OCI-LY7 (cell line): ENCODE measurements around the gene SCN4A. TPM values are rescaled to one million over a fixed set of nuclear protein-coding genes. Genes with fewer than 3 reads are reported as not detected.

ENCODE experiments used
- BruUV-seq: library from RNA; stranded (reverse); fragments of 400-500 nt; replicated peaks from 2 replicates; lab custom pipeline; 2021; lab: Mats Ljungman, UMichigan
- CTCF ChIA-PET: fragments of 300-600 bp; sonication (Branson Sonifier 250); formaldehyde crosslinking; loops from one replicate; lab custom pipeline; 2022; ENCODE audit warnings: antibody characterized with exemption; ENCODE audit not compliant: unreplicated experiment; lab: Charles Lee
- POLR2A ChIA-PET: fragments of 300-600 bp; sonication (Branson Sonifier 250); formaldehyde crosslinking; loops from one replicate; lab custom pipeline; 2022; ENCODE audit warnings: antibody characterized with exemption; lab: Charles Lee
- DNase-seq: peaks from one replicate; pipeline ENCODE4 v3.0.0-alpha.2; 2015; ENCODE audit warnings: low spot score
- H2AFZ ChIP-seq: fragments of 200-600 bp; sonication (generic), shearing (Covaris generic); 2 replicates; pipeline ENCODE4 v1.6.1; 2014; ENCODE audit warnings: mild to moderate bottlenecking, antibody characterized with exemption, low read length, moderate library complexity
- H3K27ac ChIP-seq: fragments of 200-600 bp; sonication (generic); 2 replicates; pipeline ENCODE4 v1.5.1; 2014; ENCODE audit warnings: mixed run types, low read depth, mild to moderate bottlenecking, moderate library complexity, low read length, inconsistent platforms; ENCODE audit not compliant: poor library complexity, severe bottlenecking
- H3K36me3 ChIP-seq: fragments of 200-600 bp; sonication (generic); 2 replicates; pipeline ENCODE4 v1.6.1; 2014; ENCODE audit warnings: mild to moderate bottlenecking, antibody characterized with exemption, low read length, moderate library complexity, mixed read lengths; ENCODE audit not compliant: insufficient read depth
- H3K4me1 ChIP-seq: fragments of 200-600 bp; sonication (generic); 2 replicates; pipeline ENCODE4 v1.5.1; 2014; ENCODE audit warnings: mild to moderate bottlenecking, low read length; ENCODE audit not compliant: insufficient read depth, poor library complexity, severe bottlenecking
- H3K4me2 ChIP-seq: fragments of 200-600 bp; sonication (generic); 2 replicates; pipeline ENCODE4 v1.6.1; 2014; ENCODE audit warnings: mild to moderate bottlenecking, low read length
- H3K4me3 ChIP-seq: fragments of 200-600 bp; sonication (generic); 2 replicates; pipeline ENCODE4 v1.5.1; 2014; ENCODE audit warnings: mild to moderate bottlenecking, low read depth, low read length; ENCODE audit not compliant: poor library complexity, severe bottlenecking
- H3K79me2 ChIP-seq: fragments of 200-600 bp; sonication (generic); 2 replicates; pipeline ENCODE4 v1.6.1; 2016; ENCODE audit warnings: low read depth, mild to moderate bottlenecking, low read length, moderate library complexity, mixed read lengths; ENCODE audit not compliant: insufficient read depth
- H3K9me2 ChIP-seq: fragments of 200-600 bp; sonication (generic); 2 replicates; pipeline ENCODE4 v1.6.1; 2016; ENCODE audit warnings: mild to moderate bottlenecking, low read length, mixed read lengths; ENCODE audit not compliant: insufficient read depth
- H3K9me3 ChIP-seq: fragments of 200-600 bp; sonication (generic); 2 replicates; pipeline ENCODE4 v1.6.1; 2014; ENCODE audit warnings: mild to moderate bottlenecking, mixed run types, low read length, mixed read lengths
- H4K20me1 ChIP-seq: fragments of 200-600 bp; sonication (generic); 2 replicates; pipeline ENCODE4 v1.6.1; 2014; ENCODE audit warnings: mild to moderate bottlenecking, antibody characterized with exemption, low read length, moderate library complexity, mixed read lengths; ENCODE audit not compliant: insufficient read depth
- CTCF ChIP-seq: fragments of 200-600 bp; sonication (generic); conservative IDR thresholded peaks from 2 replicates; pipeline ENCODE4 v1.5.1; 2014; ENCODE audit warnings: mild to moderate bottlenecking, antibody characterized with exemption, low read length, moderate library complexity, mixed read lengths
- EZH2phosphoT487 ChIP-seq: fragments of 200-600 bp; sonication (generic); IDR thresholded peaks from 2 replicates; pipeline ENCODE4 v1.6.1; 2018; ENCODE audit warnings: low read depth, borderline replicate concordance, mild to moderate bottlenecking, mixed run types, antibody characterized with exemption, low read length, moderate library complexity, mixed read lengths
- intact Hi-C: fragments of 100-400 bp; cut with micrococcal nuclease; formaldehyde crosslinking; loops from one replicate; pipeline ENCODE4 v1.10.0; 2022; ENCODE audit not compliant: unreplicated experiment
- total RNA-seq, 2 experiments: library from RNA; depleted of rRNA in 1 of 2; stranded (reverse); fragments of >200 nt in 1 of 2; shearing (Covaris generic) in 1 of 2; gene quantifications; 2 replicates each; pipeline ENCODE4 v1.2.3, GENCODE V29; 2014 to 2022

SCN4A gene
- total RNA-seq, 2 experiments from 2014 or later: 6.4 to 9.0 TPM

DNA sequence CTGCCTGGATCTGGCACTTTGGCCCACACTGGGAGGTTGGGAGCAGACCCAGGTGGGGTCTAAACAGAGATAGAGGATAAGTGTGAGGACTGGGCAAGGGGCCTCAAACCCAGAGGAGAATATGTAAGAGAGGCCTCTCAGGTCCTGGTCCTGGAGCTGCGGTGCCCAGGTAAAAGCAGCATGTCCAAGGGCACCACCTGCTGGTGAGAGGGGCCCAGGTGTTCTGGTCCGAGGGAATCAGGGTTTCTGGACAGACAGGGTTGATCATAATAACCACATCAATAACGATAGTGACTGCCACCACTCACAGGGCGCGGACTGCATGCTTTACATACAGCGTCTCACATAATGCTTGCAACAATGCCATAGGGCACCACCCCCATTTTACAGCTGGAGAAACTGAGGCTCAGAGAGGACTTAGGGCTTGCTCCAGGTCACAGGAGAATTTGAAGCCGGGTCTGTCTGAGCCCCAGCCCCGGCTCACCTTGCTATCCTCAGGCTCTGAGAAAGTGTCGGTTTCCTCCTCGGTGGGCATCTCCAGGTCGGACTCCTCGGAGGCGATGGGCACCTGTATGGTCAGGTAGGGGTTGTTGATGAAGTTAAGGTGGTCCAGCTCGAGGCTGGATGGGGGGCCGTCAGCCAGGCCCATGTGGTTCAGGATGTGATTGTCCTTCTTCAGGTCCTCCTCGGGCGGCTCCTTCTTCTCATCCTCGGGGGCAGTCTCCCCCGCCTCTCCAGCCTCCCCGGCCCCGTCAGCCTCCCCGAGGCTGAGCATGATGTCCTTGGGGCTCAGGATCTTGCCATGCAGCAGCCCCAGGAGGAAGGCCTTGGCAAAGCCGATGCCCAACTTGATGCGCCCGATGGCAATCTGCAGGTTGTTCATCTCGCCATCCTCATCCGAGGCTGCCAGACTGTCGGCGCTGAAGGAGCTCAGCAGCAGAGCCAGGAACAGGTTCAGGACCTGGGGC lies 21.5 kb downstream of the SCN4A start:
- H3K4me3 ChIP-seq: no peak overlapping the region

GRCh38 chr17:63949576-63950250 lies 23.0 kb downstream of the SCN4A start:
- H3K9me3 ChIP-seq: no peaks in the 10 kb centered on the region
- no peak overlapping the region for H3K27ac ChIP-seq
- no peak overlapping the region for H2AFZ ChIP-seq
- no peak overlapping the region for H3K4me3 ChIP-seq
- BruUV-seq: no TSS peak
- no peaks in the 10 kb centered on the region for H3K79me2 ChIP-seq
- H3K36me3 ChIP-seq: no peaks in the 10 kb centered on the region
- TF ChIP-seq CTCF (no peak), EZH2phosphoT487 (no peak)
- intact Hi-C loops: loop anchor here (2.0 kb wide), 1 partner anchor 75 kb away; no protein-coding TSS in a partner anchor
- peaks cover 58% of the 10 kb centered on the region for H3K4me1 ChIP-seq
- H3K9me2 ChIP-seq: no peaks in the 10 kb centered on the region
- H3K4me2 ChIP-seq: 0 out of 2 replicates have a peak overlapping the region, but pooled peaks have one; percentile 33
- ChIA-PET POLR2A (interaction anchor here (0.6 to 2.7 kb wide), 7 partner anchors 15 to 106 kb away, joined by 3 to 21 read pairs (median 4); no protein-coding TSS in a partner anchor), CTCF (interaction anchor here (0.7 to 3.4 kb wide), 4 partner anchors 12 to 38 kb away, joined by 4 to 55 read pairs (median 8); partner anchors contain the start of gene GH1)
- H4K20me1 ChIP-seq: no peaks in the 10 kb centered on the region
- no peak for DNase-seq

More for the DNA sequence above, 21.5 kb downstream of the SCN4A start:
- no peaks in the 10 kb centered on the region for H3K9me2 ChIP-seq
- peak; percentile 84 for DNase-seq
- no peak overlapping the region for H2AFZ ChIP-seq
- ChIA-PET CTCF (interaction anchor here (0.6 to 3.4 kb wide), 5 partner anchors 29 to 39 kb away, joined by 3 to 55 read pairs (median 4); partner anchors contain the start of gene GH1), POLR2A (interaction anchor here (0.6 to 2.7 kb wide), 5 partner anchors 17 to 108 kb away, joined by 3 to 21 read pairs (median 4); no protein-coding TSS in a partner anchor)
- peak overlapping the region; percentile 33 for H3K4me2 ChIP-seq
- no peaks in the 10 kb centered on the region for H3K9me3 ChIP-seq
- H3K79me2 ChIP-seq: no peaks in the 10 kb centered on the region
- BruUV-seq: no TSS peak
- no peaks in the 10 kb centered on the region for H3K36me3 ChIP-seq
- no peak overlapping the region for H3K27ac ChIP-seq
- intact Hi-C loops: loop anchor here (1.0 to 2.0 kb wide), 2 partner anchors 32 to 74 kb away; no protein-coding TSS in a partner anchor
- H4K20me1 ChIP-seq: no peaks in the 10 kb centered on the region
- H3K4me1 ChIP-seq: peaks cover 54% of the 10 kb centered on the region
- TF ChIP-seq EZH2phosphoT487: no peak
- peak; percentile 94 for TF ChIP-seq CTCF
